Stimulated activated naive B cell treated with anti-CD40 and anti-IgM and Interleukin-4, amounts not matched to agents 10 μg/mL and 1 μg/mL and 100 μg/mL, for 72 hours (primary cell): Measurements from ENCODE around the gene NT5DC4.
A peak's percentile ranks its signal among the peaks of the same experiment; 100 is the strongest.
"Not testable (repeated sequence)": the region's sequence is repeated elsewhere in the genome, so short reads cannot be mapped to it uniquely, and the experiment has no call there.

Experiments used
- ATAC-seq, 2 donors: fragments of 150-1000 bp; cut with Tn5 transposase; replicated peaks; 2 replicates each; pipeline ENCODE4 v1.10.0; 2021; ENCODE audit warnings: moderate library complexity in 1 of 2
- DNase-seq: peaks from one replicate; pipeline ENCODE4 v3.0.0; 2021
- H3K27ac Mint-ChIP-seq: one replicate; pipeline ENCODE4 v1.8.0; 2022; ENCODE audit warnings: mild to moderate bottlenecking, mixed read lengths
- H3K27me3 Mint-ChIP-seq, 2 donors: one replicate each; pipeline ENCODE4 v1.8.0; 2022; ENCODE audit warnings: mixed read lengths in 2 of 2
- H3K36me3 Mint-ChIP-seq, 2 donors: one replicate each; pipeline ENCODE4 v1.8.0; 2022; ENCODE audit warnings: mixed read lengths in 2 of 2, mild to moderate bottlenecking in 1 of 2
- H3K4me1 Mint-ChIP-seq, 2 donors: one replicate each; pipeline ENCODE4 v1.8.0; 2022; ENCODE audit warnings: mixed read lengths in 2 of 2, mild to moderate bottlenecking in 1 of 2
- H3K4me3 Mint-ChIP-seq, 2 donors: one replicate each; pipeline ENCODE4 v1.8.0; 2022; ENCODE audit warnings: mild to moderate bottlenecking in 2 of 2, mixed read lengths in 2 of 2, moderate library complexity in 1 of 2
- H3K9me3 Mint-ChIP-seq, 2 donors: one replicate each; pipeline ENCODE4 v1.8.0; 2022; ENCODE audit warnings: mixed read lengths in 2 of 2, mild to moderate bottlenecking in 1 of 2

Gene NT5DC4

DNA sequence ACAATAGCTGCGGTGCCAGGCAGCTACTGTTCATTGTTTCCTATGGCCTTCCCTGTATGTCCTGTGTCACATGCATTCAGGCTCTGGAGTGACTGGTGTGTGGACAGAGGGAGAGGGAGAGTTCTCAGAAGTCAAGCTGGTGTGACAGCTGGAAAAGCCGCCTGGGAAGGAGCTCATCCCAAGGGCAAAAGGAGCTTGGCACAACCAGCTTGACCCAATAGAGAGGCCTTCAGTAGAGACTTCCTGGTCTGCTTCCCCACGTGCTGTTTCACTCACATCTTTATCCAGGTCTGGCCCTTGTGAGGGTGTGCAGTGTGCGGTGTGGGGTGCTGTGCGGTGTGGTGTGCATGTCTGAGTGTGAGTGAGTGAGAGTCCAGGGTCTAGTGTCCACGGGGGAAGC is 11.1 kb upstream of the NT5DC4 start:
- H3K27me3 Mint-ChIP-seq, result no peaks in the 10 kb centered on the region
- H3K9me3 Mint-ChIP-seq, result peaks cover 0 to under 1% of the 10 kb centered on the region in 2 donors
- peak overlapping the region; percentile 83 for H3K27ac Mint-ChIP-seq
- peaks cover 57 to 95% of the 10 kb centered on the region in 2 donors for H3K4me1 Mint-ChIP-seq
- H3K4me3 Mint-ChIP-seq, result no peak overlapping the region
- no peaks in the 10 kb centered on the region for H3K36me3 Mint-ChIP-seq
- no peak for ATAC-seq
- DNase-seq, result no peak

DNA sequence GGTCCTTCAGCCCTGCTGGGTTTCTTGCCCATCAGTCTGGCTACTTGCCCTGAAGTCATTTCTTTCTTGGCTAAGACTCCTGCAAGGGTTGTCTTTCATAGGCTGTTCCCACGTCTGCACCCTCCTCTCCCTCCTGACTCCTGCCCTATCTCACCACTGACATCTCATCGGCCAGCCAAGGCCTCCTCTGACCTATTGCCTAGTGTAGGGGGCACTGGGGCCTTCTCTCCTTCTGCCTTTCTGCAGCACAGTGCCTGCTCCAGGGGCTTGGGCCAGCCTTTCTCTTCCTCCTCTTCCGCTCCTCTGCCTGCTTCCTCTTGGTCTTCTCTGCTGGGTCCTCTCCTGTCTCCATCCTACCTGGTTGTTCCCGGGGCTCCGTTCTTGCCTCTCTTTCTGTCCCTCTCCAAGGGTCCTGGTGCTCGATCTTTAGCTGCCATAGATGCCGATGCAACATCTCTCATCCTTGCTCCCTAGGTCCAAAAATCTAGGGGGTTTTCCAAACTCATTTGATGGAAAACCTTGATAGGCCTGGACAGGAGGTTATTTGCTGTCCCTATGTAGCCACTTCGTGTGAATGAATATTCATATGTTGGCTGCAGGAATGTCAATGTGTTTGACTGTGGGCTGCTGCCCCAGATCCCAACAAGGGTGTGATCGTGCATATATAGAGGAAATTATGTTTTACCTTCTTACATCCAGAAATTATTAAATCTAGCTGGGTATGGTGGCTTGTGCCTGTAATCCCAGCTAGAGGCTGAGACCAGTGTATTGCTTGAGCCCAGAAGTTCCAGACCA is 9.7 kb upstream of the NT5DC4 start:
- no peak for DNase-seq
- Mint-ChIP-seq H3K9me3 (no peaks in the 10 kb centered on the region), H3K27me3 (no peaks in the 10 kb centered on the region), H3K4me1 (peaks cover 44 to 84% of the 10 kb centered on the region in 2 donors), H3K36me3 (no peaks in the 10 kb centered on the region), H3K27ac (peak overlapping the region; percentile 77), H3K4me3 (peak overlapping the region in 1 of 2 donors; percentile 11)
- ATAC-seq, result no peak

DNA sequence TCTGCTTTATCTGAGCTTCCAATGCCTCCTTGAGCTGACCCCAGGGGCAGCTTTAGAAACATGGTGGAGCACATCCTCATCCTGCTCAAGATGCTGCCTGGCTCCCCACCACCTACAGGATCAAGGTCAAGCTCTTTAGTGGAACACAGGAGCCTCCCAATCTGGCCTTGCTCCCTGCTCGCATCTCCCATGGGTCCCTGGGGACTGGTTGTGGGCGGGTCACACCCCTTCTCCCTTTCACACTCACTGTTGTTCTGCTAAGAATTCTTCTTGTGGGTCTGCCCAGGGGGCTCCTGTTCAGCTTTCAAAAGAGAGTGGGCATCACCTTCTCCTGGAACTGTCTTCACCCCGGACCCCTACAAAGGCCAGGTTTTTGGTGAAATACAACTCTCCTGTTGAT is 8.4 kb upstream of the NT5DC4 start:
- peak overlapping the region; percentile 44 for H3K27ac Mint-ChIP-seq
- ATAC-seq (no peak), DNase-seq (no peak)
- peaks cover 39 to 70% of the 10 kb centered on the region in 2 donors for H3K4me1 Mint-ChIP-seq
- no peaks in the 10 kb centered on the region for H3K27me3 Mint-ChIP-seq
- no peaks in the 10 kb centered on the region for H3K36me3 Mint-ChIP-seq
- peaks cover 0 to 2% of the 10 kb centered on the region in 2 donors for H3K9me3 Mint-ChIP-seq
- H3K4me3 Mint-ChIP-seq, result peak overlapping the region in 1 of 2 donors; percentile 8

DNA sequence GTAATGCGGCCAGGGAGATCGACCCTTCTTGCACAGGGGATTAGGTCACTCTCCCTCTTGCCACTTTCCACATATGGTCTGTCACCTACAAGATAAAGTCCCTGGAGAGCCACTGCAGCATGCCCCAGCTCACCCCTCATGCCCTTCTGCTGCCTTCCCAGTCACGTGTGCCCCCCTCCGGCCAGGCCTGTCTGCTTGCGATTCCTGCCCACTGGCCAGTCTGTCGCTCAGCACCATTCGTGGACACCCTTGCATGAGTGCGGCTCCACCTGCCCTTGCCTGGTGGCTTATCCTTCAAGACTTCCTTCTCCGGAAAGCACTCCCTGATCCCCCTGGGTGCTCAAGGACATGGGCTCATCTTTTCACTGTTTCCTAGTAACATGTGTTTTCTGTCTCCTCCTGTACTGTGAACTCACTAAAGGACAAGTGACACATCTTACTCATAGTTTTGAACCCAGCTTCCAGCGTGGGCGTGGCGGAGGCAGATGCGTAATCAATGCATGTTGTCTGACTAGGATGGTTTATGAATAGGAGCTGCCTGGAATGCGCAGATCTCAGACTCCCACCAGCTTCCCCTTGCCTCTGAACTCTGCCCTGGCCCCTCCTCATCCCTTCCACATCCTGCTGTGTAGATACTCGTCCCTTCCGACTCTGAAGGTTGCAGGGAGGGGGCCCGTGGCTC is 7.8 kb upstream of the NT5DC4 start:
- Mint-ChIP-seq H3K36me3 (no peaks in the 10 kb centered on the region), H3K27ac (peak overlapping the region; percentile 44), H3K27me3 (no peaks in the 10 kb centered on the region), H3K4me1 (peaks cover 34 to 65% of the 10 kb centered on the region in 2 donors), H3K9me3 (peaks cover 0 to 2% of the 10 kb centered on the region in 2 donors), H3K4me3 (peak overlapping the region in 1 of 2 donors; percentile 8)
- no peak for DNase-seq
- no peak for ATAC-seq

DNA sequence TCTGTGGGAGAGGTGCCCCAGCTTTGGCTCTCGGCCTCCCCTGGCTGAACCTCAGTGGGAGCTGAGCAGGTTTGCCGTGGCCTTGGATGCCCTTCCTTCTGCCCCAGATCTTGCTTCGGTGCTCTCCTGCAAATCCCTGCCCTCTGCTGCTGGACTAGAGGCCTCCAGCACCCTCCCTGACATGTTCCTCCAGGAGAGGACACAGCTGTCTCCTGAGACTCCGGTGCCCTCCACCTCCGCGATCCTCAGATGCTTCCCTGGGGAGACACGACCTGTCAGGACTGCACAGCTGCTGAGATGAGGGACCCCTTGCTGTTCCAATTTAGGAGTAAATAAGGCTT is 7.3 kb upstream of the NT5DC4 start:
- peaks cover 33 to 60% of the 10 kb centered on the region in 2 donors for H3K4me1 Mint-ChIP-seq

DNA sequence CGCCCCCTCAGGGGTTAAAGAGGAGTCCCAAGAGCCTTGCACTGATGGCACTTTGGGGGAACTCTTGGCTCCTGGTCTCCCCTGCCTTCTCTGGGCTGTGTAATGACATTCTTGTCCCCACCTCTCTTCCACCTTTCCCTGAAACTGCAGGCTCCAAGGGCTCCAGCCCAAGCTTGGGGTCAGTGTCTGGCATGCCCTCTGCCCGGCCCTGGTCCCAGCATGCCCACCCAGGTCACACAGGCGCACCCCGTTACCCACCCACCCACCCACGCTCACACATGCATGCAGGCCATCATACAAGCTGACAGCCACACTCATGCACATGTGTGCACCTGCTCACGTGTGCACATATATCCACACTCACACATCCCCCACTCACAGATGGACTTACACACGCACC is 6.9 kb upstream of the NT5DC4 start:
- H3K36me3 Mint-ChIP-seq, result no peaks in the 10 kb centered on the region
- peaks cover 33 to 57% of the 10 kb centered on the region in 2 donors for H3K4me1 Mint-ChIP-seq
- ATAC-seq (no peak), DNase-seq (no peak)
- no peaks in the 10 kb centered on the region for H3K27me3 Mint-ChIP-seq
- peaks cover 0 to 2% of the 10 kb centered on the region in 2 donors for H3K9me3 Mint-ChIP-seq
- no peak overlapping the region for H3K27ac Mint-ChIP-seq
- no peak overlapping the region for H3K4me3 Mint-ChIP-seq

More for the DNA sequence above, 7.3 kb upstream of the NT5DC4 start:
- no peaks in the 10 kb centered on the region for H3K27me3 Mint-ChIP-seq
- H3K4me3 Mint-ChIP-seq, result no peak overlapping the region
- ATAC-seq (no peak), DNase-seq (no peak)
- H3K36me3 Mint-ChIP-seq, result no peaks in the 10 kb centered on the region
- peak overlapping the region; percentile 32 for H3K27ac Mint-ChIP-seq
- H3K9me3 Mint-ChIP-seq, result peaks cover 0 to 2% of the 10 kb centered on the region in 2 donors

DNA sequence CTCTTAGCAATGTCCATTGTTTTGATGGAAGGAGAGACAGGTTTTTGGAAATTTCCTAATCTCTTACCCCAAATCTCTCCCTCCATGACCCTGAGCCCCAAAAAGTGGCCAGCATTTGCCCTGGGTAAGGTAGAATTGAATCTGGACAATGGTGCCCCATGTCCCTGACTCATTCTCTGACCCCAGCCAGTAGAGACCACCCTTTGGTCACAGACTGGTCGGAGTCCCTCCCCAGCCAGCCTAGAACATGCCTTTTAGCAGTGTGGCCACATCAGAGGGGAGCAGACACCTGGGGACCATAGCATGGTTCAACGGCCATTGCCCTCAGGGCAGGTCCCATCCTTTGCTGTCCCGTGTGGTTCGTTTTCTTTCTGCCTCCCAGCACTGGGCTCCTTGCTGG is 6.5 kb upstream of the NT5DC4 start:
- Mint-ChIP-seq H3K36me3 (no peaks in the 10 kb centered on the region), H3K4me3 (no peak overlapping the region), H3K9me3 (peaks cover 0 to 2% of the 10 kb centered on the region in 2 donors), H3K4me1 (peaks cover 33 to 53% of the 10 kb centered on the region in 2 donors), H3K27ac (no peak overlapping the region), H3K27me3 (no peaks in the 10 kb centered on the region)
- no peak for DNase-seq
- ATAC-seq, result no peak

DNA sequence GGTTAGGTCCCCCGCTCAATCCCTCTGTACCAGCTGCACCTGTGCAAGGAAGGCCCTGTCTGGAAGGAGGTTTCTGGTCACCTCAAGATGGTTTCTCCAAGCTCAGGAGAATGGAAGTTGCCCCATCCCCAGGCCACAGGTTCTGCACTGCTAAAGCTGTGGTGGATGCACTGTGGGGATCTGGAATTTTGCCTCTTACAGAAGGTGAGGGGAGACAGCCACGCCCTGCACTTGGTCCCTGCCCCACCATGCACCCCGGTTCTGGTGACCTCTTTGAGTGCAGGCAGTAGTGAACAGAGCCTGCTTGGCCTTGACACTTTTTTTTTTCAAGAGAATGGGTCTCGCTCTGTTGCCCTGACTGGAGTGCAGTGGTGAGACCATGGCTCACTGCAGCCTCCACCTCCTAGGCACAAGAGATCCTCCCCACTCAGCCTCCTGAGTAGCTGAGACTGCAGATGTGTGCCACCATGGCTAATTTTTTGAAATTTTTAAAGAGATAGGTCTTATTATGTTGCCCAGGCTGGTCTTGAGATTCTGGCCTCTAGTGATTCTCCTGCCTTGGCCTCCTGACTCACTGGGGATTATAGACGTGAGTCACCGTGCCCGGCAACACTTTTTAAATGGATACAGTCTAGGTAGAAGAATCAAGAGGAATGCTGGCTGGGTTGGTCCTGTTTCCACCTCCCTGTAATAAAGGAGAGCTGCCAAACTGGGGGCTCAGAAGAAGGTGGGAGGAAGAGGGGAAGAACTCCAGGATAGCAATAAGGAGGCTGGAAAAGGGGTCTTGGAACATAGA is 5.8 kb upstream of the NT5DC4 start:
- Mint-ChIP-seq H3K9me3 (peaks cover 0 to 2% of the 10 kb centered on the region in 2 donors), H3K36me3 (no peaks in the 10 kb centered on the region), H3K4me3 (no peak overlapping the region), H3K27ac (peak overlapping the region; percentile 11), H3K4me1 (peaks cover 29 to 46% of the 10 kb centered on the region in 2 donors), H3K27me3 (no peaks in the 10 kb centered on the region)
- DNase-seq, result no peak
- ATAC-seq, result no peak

DNA sequence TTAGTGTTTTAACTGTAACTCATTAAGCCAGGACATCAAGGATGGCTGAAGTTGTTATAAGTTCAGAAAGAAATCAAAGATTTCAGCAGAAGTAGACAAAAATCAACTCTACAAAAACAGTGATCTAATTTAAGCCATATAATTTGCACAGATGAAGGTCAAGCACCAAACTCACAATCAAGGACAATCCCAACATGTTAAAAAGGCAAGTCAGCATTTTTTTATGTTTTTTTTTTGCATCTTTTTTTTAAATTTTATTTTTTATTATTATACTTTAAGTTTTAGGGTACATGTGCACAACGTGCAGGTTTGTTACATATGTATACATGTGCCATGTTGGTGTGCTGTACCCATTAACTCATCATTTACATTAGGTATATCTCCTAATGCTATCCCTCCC is 4.7 kb upstream of the NT5DC4 start:
- not testable (repeated sequence) for H3K36me3 Mint-ChIP-seq, DNase-seq, H3K27me3 Mint-ChIP-seq, ATAC-seq, H3K9me3 Mint-ChIP-seq, H3K27ac Mint-ChIP-seq, H3K4me3 Mint-ChIP-seq
- peaks cover 28 to 44% of the 10 kb centered on the region in 2 donors for H3K4me1 Mint-ChIP-seq

DNA sequence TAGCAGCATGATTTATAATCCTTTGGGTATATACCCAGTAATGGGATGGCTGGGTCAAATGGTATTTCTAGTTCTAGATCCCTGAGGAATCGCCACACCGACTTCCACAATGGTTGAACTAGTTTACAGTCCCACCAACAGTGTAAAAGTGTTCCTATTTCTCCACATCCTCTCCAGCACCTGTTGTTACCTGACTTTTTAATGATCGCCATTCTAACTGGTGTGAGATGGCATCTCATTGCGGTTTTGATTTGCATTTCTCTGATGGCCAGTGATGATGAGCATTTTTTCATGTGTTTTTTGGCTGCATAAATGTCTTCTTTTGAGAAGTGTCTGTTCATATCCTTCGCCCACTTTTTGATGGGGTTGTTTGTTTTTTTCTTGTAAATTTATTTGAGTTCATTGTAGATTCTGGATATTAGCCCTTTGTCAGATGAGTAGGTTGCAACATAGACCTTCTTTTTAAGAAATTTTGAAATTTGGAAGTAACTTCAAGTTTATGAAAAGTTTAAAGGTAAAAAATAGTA is 3.9 kb upstream of the NT5DC4 start:
- not testable (repeated sequence) for H3K27ac Mint-ChIP-seq, H3K36me3 Mint-ChIP-seq, H3K27me3 Mint-ChIP-seq, H3K9me3 Mint-ChIP-seq, ATAC-seq, DNase-seq, H3K4me3 Mint-ChIP-seq
- peaks cover 25 to 40% of the 10 kb centered on the region in 2 donors for H3K4me1 Mint-ChIP-seq

DNA sequence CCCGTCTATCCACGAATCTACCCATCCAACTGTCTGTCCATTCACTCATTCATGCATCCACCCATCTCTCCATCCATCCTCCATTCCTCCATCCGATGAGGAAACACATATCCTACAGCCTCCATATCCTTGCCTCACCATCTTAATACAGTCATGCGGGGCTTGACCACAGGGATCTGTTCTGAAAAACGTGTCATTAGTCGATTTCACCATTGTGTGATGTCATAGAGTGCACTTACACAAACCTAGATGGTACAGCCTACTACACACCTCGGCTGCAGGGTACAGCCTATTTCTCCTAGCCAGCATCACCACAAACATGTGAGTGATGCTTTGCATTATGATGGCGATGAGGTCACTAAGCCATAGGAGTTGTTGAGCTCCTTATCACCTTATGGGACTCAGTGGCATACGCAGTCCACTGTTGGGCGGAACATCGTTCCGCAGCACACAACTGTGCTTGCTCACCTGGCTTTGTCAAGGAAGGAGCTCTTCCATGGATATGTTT is 1.9 kb upstream of the NT5DC4 start:
- no peak for DNase-seq
- Mint-ChIP-seq H3K36me3 (no peaks in the 10 kb centered on the region), H3K27me3 (no peaks in the 10 kb centered on the region), H3K4me3 (no peak overlapping the region), H3K9me3 (peaks cover 0 to 2% of the 10 kb centered on the region in 2 donors), H3K27ac (no peak overlapping the region), H3K4me1 (peaks cover 9 to 22% of the 10 kb centered on the region in 2 donors)
- ATAC-seq, result peak in 1 of 2 donors; percentile 33

DNA sequence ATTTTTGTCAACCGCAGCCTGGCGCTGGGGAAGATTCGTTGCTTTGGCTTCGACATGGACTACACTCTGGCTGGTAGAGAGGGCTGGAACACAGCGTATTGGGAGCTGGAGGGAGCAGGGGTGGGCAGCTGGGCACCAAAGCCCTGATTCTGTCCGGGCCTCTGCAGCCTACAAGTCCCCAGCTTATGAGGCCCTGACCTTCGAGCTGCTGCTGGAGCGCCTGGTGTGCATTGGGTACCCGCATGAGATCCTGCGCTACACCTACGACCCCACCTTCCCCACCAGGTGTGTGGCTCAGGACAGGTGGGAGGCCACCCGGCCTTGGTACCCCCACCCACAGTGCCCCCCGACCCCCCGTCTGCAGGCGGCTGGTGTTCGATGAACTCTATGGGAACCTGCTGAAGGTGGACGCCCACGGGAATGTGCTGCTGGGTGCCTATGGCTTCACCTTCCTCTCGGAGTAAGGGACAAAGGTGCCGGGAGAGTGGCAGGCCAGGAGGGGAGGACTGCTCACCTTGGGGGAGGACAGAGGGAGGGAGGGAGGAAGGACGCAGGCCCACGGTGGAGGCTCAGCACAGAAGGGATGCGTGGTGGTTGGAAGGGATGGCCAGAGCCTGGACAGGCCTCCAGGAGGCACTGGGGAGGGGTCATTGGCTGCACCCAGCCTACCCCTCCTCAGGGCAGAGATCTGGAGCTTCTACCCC is 1.2 kb downstream of the NT5DC4 start:
- H3K36me3 Mint-ChIP-seq, result no peaks in the 10 kb centered on the region
- no peak for DNase-seq
- ATAC-seq, result no peak
- H3K27ac Mint-ChIP-seq, result peak overlapping the region; percentile 20
- H3K4me1 Mint-ChIP-seq, result peaks cover 29 to 42% of the 10 kb centered on the region in 2 donors
- peaks cover 0 to 1% of the 10 kb centered on the region in 2 donors for H3K27me3 Mint-ChIP-seq
- no peak overlapping the region for H3K4me3 Mint-ChIP-seq
- H3K9me3 Mint-ChIP-seq, result peaks cover 0 to 2% of the 10 kb centered on the region in 2 donors

DNA sequence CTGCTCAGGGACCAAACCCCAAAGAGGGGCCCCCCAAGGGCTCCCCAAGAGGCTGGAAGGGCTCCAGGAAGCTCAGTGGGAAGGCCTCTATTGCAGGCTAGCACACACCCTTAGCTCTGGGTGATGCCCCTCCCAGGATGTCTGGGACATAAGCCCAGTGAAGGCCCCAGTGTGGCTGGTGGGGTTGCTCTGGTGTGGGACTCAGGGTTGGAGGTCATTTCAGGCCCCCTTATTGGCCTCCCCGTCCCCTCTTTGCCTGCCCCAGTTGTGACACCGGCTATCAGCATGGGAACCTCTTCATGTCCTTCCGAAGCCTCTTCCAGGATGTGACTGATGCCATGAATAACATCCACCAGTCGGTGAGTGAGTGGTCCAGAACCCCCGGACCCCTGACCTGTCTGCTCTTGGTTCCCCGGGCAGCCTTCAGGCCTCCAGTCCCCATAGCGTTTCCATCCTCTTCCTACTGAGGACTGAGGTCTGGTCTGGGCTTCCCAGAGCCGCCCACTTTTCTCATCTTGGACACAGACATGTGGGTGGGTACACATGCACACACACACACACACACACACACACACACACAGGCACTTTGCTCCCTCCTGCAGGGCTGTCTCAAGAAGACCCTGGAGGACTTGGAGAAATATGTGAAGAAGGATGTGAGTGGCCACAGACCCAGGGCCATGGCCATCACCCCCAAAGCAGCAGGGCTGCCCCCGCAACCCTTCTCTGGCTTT is 2.2 kb downstream of the NT5DC4 start:
- Mint-ChIP-seq H3K27ac (peak overlapping the region; percentile 59), H3K27me3 (peaks cover 0 to 5% of the 10 kb centered on the region in 2 donors), H3K36me3 (no peaks in the 10 kb centered on the region), H3K9me3 (no peaks in the 10 kb centered on the region), H3K4me1 (peaks cover 31 to 47% of the 10 kb centered on the region in 2 donors), H3K4me3 (no peak overlapping the region)
- ATAC-seq (no peak), DNase-seq (no peak)
